ENCODE results near the gene DYRK1B.

Gene DYRK1B

DNA sequence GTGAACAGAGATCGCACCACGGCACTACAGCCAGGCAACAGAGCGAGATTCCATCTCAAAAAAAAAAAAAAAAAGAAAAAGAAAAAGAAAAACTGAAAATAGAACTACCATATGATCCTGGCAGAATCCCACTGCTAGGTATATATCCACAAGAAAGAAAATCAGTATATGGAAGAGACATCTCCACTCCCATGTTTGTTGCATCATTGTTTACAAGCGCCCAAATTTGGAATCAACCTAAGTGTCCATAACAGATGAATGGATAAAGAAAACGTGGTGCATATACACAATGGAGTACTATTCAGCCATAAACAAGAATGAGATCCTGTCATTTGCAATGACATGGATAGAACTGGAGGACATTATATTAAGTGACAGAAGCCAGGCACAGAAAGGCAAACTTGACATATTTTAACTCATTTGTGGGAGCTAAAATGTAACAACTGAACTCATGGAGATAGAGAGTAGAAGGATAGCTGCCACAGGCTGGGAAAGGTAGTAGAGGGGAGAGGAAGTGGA is 26.1 kb downstream of the DYRK1B start:
- no peak for DNase-seq

DNA sequence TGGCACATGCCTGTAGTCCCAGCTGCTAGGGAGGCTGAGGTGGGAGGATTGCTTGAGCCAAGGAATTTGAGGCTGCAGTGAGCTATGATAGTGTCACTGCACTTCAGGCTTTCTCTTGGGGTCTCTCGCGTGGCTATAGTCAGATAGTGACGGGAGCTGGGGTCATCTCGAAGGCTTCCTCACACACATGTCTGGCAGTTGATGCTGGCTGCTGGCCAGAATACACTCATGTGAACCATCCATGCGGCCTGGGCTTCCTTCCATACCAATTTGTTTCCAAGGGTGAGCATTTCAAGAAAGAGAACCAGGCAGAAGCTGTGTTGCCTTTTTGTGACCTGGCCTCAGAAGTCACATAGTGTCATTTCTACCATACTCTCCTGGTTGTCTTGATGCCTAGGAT is 28.9 kb downstream of the DYRK1B start:
- no peak for DNase-seq

- DNase-seq, result no peak
Observed at GRCh38 chr19:39802958-39803357, 31.0 kb downstream of the DYRK1B start.

GRCh38 chr19:39797083-39797482 is 36.9 kb downstream of the DYRK1B start:
- DNase-seq, result no peak

GRCh38 chr19:39796000-39796498 is 37.9 kb downstream of the DYRK1B start:
- no peak for DNase-seq

- DNase-seq, result no peak
Observed at GRCh38 chr19:39795001-39795400, 39.0 kb downstream of the DYRK1B start.

- peak; percentile 80 for DNase-seq
Observed at GRCh38 chr19:39792999-39793546, 40.9 kb downstream of the DYRK1B start.

DNA sequence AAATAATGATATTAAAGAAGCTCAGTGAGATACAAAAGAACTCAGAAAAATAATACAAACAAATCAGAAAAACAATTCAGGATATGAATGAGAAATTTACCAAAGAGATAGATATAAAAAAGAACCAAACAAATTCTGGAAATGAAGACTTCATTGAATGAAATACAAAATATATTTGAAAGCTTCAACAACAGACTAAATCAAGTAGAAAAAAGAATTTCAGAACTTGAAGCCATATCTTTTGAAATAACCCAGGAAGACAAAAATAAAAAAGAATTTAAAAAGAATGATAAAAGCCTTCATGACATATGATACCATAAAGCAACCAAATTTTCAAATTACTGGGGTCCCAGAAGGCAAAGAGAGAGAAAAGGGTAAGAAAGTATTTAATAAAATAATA is 45.7 kb downstream of the DYRK1B start:
- no peak for DNase-seq

- DNase-seq, result no peak
Observed at GRCh38 chr19:39780894-39781293, 53.1 kb downstream of the DYRK1B start.

- DNase-seq, result no peak
Observed at GRCh38 chr19:39778763-39779162, 55.2 kb downstream of the DYRK1B start, which contains the start of gene LEUTX. TSS of gene LEUTX (plus strand) at chr19:39778854. CDS start at chr19:39778921, 67 bp downstream.

Data from activated T-cell treated with anti-CD3 and anti-CD28 coated beads, Interleukin-2, amount 50 U/mL, for 1 hour (primary cell).